ENCODE results near the gene RNF135. TPM values are rescaled to one million over a fixed set of nuclear protein-coding genes. Genes with fewer than 3 reads are reported as not detected.

Gene RNF135
- total RNA-seq, 2 experiments from 2014 or later = 5.0 to 5.4 TPM

Other genes with a start within 250 kb of the RNF135 start
- gene CRLF3, start 146.3 kb upstream of the RNF135 start, total RNA-seq = 10 to 100 TPM; 47.1 to 47.7 TPM
- gene ATAD5, start 139.1 kb upstream of the RNF135 start, total RNA-seq = 10 to 100 TPM; 33.3 to 33.5 TPM
- 1 to 10 TPM; 8.6 to 9.7 TPM for gene TEFM, start 64.8 kb upstream of the RNF135 start, total RNA-seq
- under 1 TPM; 0.32 to 0.52 TPM for gene ADAP2, start 49.1 kb upstream of the RNF135 start, total RNA-seq
- gene NF1, start 123.9 kb downstream of the RNF135 start, total RNA-seq = 10 to 100 TPM; 19.5 to 22.8 TPM